Lung (tissue), 12 donors: ENCODE data around the gene C1QTNF3. TPM values are rescaled to one million over a fixed set of nuclear protein-coding genes. Genes with fewer than 3 reads are reported as not detected.

ENCODE experiments used
- ATAC-seq: fragments of 200-7000 bp; cut with Tn5 transposase; one replicate; pipeline ENCODE4 v1.9.1; 2020; ENCODE audit warnings: moderate number of reproducible peaks; ENCODE audit not compliant: insufficient read depth, low FRiP score
- DNase-seq, 3 donors: peaks; one replicate each; pipeline ENCODE4 v3.0.0-alpha.2; 2013 to 2017
- H3K27ac ChIP-seq, 2 donors: one replicate each; pipeline ENCODE4 v1.5.1; 2013; ENCODE audit warnings: mild to moderate bottlenecking in 2 of 2, moderate library complexity in 2 of 2, control low read depth in 1 of 2, inconsistent platforms in 1 of 2, low read depth in 1 of 2, low read length in 1 of 2
- H3K27me3 ChIP-seq, 3 donors: one replicate each; pipeline ENCODE4 v1.5.1; 2013; ENCODE audit warnings: low read length in 2 of 3; ENCODE audit not compliant: control insufficient read depth in 3 of 3, insufficient read depth in 3 of 3
- H3K36me3 ChIP-seq, 4 donors: one replicate each; pipeline ENCODE4 v1.5.1; 2013; ENCODE audit warnings: low read length in 4 of 4, mild to moderate bottlenecking in 1 of 4, moderate library complexity in 1 of 4; ENCODE audit not compliant: control insufficient read depth in 4 of 4, insufficient read depth in 4 of 4
- H3K4me1 ChIP-seq, 5 donors: one replicate each; pipeline ENCODE4 v1.5.1; 2013; ENCODE audit warnings: low read length in 5 of 5, mild to moderate bottlenecking in 2 of 5, moderate library complexity in 1 of 5; ENCODE audit not compliant: control insufficient read depth in 5 of 5, insufficient read depth in 5 of 5
- H3K4me3 ChIP-seq: one replicate; pipeline ENCODE4 v1.5.1; 2013; ENCODE audit warnings: mild to moderate bottlenecking, control low read depth, moderate library complexity
- H3K9ac ChIP-seq, 2 donors: one replicate each; pipeline ENCODE4 v1.5.1; 2013; ENCODE audit warnings: low read length in 2 of 2, control low read depth in 1 of 2; ENCODE audit not compliant: insufficient read depth in 1 of 2
- H3K9me3 ChIP-seq, 4 donors: one replicate each; pipeline ENCODE4 v1.5.1; 2013; ENCODE audit warnings: low read length in 3 of 4, mild to moderate bottlenecking in 1 of 4, moderate library complexity in 1 of 4; ENCODE audit not compliant: control insufficient read depth in 4 of 4, insufficient read depth in 3 of 4
- WGBS, 2 donors: extraction: QIAGEN DNeasy Blood & Tissue Kit; methylation state at CpG; one replicate each; pipeline ENCODE4 v1.1.7; 2013; 5-methylcytosine and 5-hydroxymethylcytosine counted together
- polyA plus RNA-seq, 2 donors: library from polyadenylated mRNA; stranded (reverse); fragments of 200-250 nt; gene quantifications; one replicate each; pipeline ENCODE4 v1.2.1, GENCODE V29; 2013
- total RNA-seq, 2 donors: library from RNA; depleted of rRNA in 1 of 2; stranded (reverse); fragments of >200 nt in 1 of 2; gene quantifications; one replicate each; pipeline ENCODE4 v1.2.1, GENCODE V29; 2014 to 2021
- TF ChIP-seq, protein P1 (sequence below): IDR thresholded peaks from 2 replicates; pipeline ENCODE4 v1.5.1; 2012; ENCODE audit warnings: mild to moderate bottlenecking; ENCODE audit errors: control extremely low read depth, extremely low read depth
- donor health status: control.
- donor health status: control.
- donor health status: Bipolar disorder and iron deficiency.
- donor health status: healthy.
- donor health status: DM: yes; HTN: yes; CAD: no.

Gene C1QTNF3
- total and polyA plus RNA-seq, 4 donors = 0.92 to 20.3 (median 3.9) TPM

- Histone ChIP-seq H3K9ac (no peak overlapping the region), H3K4me1 (peaks cover 2 to 10% (median 4%) of the 10 kb centered on the region in 5 donors), H3K27me3 (peaks cover 0 to 2% (median 0%) of the 10 kb centered on the region in 3 donors), H3K4me3 (no peak overlapping the region), H3K9me3 (no peaks in the 10 kb centered on the region), H3K27ac (no peak overlapping the region), H3K36me3 (peaks cover 1 to 5% (median 4%) of the 10 kb centered on the region in 4 donors)
- no peak for DNase-seq
- TF ChIP-seq, protein P1, sequence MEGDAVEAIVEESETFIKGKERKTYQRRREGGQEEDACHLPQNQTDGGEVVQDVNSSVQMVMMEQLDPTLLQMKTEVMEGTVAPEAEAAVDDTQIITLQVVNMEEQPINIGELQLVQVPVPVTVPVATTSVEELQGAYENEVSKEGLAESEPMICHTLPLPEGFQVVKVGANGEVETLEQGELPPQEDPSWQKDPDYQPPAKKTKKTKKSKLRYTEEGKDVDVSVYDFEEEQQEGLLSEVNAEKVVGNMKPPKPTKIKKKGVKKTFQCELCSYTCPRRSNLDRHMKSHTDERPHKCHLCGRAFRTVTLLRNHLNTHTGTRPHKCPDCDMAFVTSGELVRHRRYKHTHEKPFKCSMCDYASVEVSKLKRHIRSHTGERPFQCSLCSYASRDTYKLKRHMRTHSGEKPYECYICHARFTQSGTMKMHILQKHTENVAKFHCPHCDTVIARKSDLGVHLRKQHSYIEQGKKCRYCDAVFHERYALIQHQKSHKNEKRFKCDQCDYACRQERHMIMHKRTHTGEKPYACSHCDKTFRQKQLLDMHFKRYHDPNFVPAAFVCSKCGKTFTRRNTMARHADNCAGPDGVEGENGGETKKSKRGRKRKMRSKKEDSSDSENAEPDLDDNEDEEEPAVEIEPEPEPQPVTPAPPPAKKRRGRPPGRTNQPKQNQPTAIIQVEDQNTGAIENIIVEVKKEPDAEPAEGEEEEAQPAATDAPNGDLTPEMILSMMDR = no peak
- no peak for ATAC-seq
- WGBS, 2 donors = 81 to 90% methylated on average over 3 of the region's 3 CpGs
These were observed 5.3 kb downstream of the C1QTNF3 start for GRCh38 chr5:34037726-34038125.

- H3K9me3 ChIP-seq = no peaks in the 10 kb centered on the region
- no peak overlapping the region for H3K4me3 ChIP-seq
- TF ChIP-seq, protein P1 = no peak
- DNase-seq (no peak), ATAC-seq (no peak)
- H3K36me3 ChIP-seq = peaks cover 1 to 5% (median 4%) of the 10 kb centered on the region in 4 donors
- no peaks in the 10 kb centered on the region for H3K27me3 ChIP-seq
- 76 to 78% methylated on average over 2 of the region's 2 CpGs for WGBS, 2 donors
- H3K9ac ChIP-seq = no peak overlapping the region
- no peak overlapping the region for H3K27ac ChIP-seq
- peaks cover 0 to 4% (median 0%) of the 10 kb centered on the region in 5 donors for H3K4me1 ChIP-seq
These were observed 7.3 kb downstream of the C1QTNF3 start for GRCh38 chr5:34035756-34036155.

GRCh38 chr5:34034534-34035327 lies 8.3 kb downstream of the C1QTNF3 start:
- ATAC-seq (no peak), DNase-seq (no peak)
- Histone ChIP-seq H3K27ac (no peak overlapping the region), H3K36me3 (peaks cover 1 to 5% (median 4%) of the 10 kb centered on the region in 4 donors), H3K4me1 (peaks cover 0 to 2% (median 0%) of the 10 kb centered on the region in 5 donors), H3K4me3 (no peak overlapping the region), H3K9ac (no peak overlapping the region), H3K27me3 (no peaks in the 10 kb centered on the region), H3K9me3 (no peaks in the 10 kb centered on the region)
- 91 to 93% methylated on average over 4 of the region's 4 CpGs for WGBS, 2 donors
- TF ChIP-seq, protein P1 = no peak
